ENCODE data around the gene AFAP1.

- TF ChIP-seq, protein P1, sequence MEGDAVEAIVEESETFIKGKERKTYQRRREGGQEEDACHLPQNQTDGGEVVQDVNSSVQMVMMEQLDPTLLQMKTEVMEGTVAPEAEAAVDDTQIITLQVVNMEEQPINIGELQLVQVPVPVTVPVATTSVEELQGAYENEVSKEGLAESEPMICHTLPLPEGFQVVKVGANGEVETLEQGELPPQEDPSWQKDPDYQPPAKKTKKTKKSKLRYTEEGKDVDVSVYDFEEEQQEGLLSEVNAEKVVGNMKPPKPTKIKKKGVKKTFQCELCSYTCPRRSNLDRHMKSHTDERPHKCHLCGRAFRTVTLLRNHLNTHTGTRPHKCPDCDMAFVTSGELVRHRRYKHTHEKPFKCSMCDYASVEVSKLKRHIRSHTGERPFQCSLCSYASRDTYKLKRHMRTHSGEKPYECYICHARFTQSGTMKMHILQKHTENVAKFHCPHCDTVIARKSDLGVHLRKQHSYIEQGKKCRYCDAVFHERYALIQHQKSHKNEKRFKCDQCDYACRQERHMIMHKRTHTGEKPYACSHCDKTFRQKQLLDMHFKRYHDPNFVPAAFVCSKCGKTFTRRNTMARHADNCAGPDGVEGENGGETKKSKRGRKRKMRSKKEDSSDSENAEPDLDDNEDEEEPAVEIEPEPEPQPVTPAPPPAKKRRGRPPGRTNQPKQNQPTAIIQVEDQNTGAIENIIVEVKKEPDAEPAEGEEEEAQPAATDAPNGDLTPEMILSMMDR (IDR thresholded peaks at IDR 0.05) = no peak
- TF ChIP-seq POLR2A (IDR thresholded peaks at IDR 0.05) = no peak
Measured at GRCh38 chr4:7981738-7982394, 42.2 kb upstream of the AFAP1 start.

All from uterus (tissue), 2 donors.